GM12891 (cell line): ENCODE measurements around the gene ANXA2.

Experiments used
- POLR2A ChIP-seq: IDR thresholded peaks from 2 replicates; pipeline ENCODE4 v1.6.1; 2011; ENCODE audit warnings: low read depth, low read length, control low read depth
- POLR2AphosphoS5 ChIP-seq: IDR thresholded peaks from 2 replicates; pipeline ENCODE4 v1.6.1; 2011; ENCODE audit warnings: low read depth, low read length, control low read depth
- SPI1 ChIP-seq: IDR thresholded peaks from 2 replicates; pipeline ENCODE4 v1.6.1; 2011; ENCODE audit warnings: low read depth, low read length, control low read depth

- no peak for TF ChIP-seq POLR2AphosphoS5
- no peak for TF ChIP-seq POLR2A
- no peak for TF ChIP-seq SPI1
These were observed 24.0 kb downstream of the ANXA2 start for GRCh38 chr15:60373745-60374144.
